BJ (cell line): Measurements from ENCODE around the gene RTN4RL1. TPM values are rescaled to one million over a fixed set of nuclear protein-coding genes. Genes with fewer than 3 reads are reported as not detected.

Experiments
- CTCF ChIA-PET: fragments of 350-600 bp; formaldehyde crosslinking; extraction: SDS; loops from one replicate; lab custom pipeline; 2021; ENCODE audit warnings: antibody characterized with exemption, inconsistent platforms; lab: Yijun Ruan, JAX
- POLR2A ChIA-PET: fragments of 300-600 bp; sonication (Branson Sonifier 250); formaldehyde crosslinking; extraction: SDS; loops from one replicate; lab custom pipeline; 2021; ENCODE audit warnings: antibody characterized with exemption; lab: Charles Lee
- DNase-seq: peaks from one replicate; pipeline ENCODE4 v3.0.0-alpha.2; 2011; ENCODE audit warnings: low read depth
- H3K27me3 ChIP-seq: 2 replicates; pipeline ENCODE4 v1.6.0; 2011; ENCODE audit warnings: low read length; ENCODE audit not compliant: control insufficient read depth, insufficient read depth
- H3K36me3 ChIP-seq: 2 replicates; pipeline ENCODE4 v1.5.1; 2011; ENCODE audit warnings: low read length; ENCODE audit not compliant: control insufficient read depth, insufficient read depth
- H3K4me3 ChIP-seq: 2 replicates; pipeline ENCODE4 v1.5.1; 2011; ENCODE audit warnings: low read depth, mild to moderate bottlenecking, control low read depth, low read length
- polyA plus RNA-seq: library from polyadenylated mRNA; depleted of rRNA; stranded (reverse); fragments of >200 nt; gene quantifications from 2 replicates; pipeline ENCODE4 v1.2.3, GENCODE V29; 2011
- TF ChIP-seq, protein P1 (sequence below): IDR thresholded peaks from 2 replicates; pipeline ENCODE4 v1.5.1; 2011; ENCODE audit warnings: low read depth, mild to moderate bottlenecking, control low read depth, inconsistent platforms, low read length, moderate library complexity; ENCODE audit not compliant: insufficient read depth

The RTN4RL1 gene
- polyA plus RNA-seq, 1 experiment = 0.32 TPM

DNA sequence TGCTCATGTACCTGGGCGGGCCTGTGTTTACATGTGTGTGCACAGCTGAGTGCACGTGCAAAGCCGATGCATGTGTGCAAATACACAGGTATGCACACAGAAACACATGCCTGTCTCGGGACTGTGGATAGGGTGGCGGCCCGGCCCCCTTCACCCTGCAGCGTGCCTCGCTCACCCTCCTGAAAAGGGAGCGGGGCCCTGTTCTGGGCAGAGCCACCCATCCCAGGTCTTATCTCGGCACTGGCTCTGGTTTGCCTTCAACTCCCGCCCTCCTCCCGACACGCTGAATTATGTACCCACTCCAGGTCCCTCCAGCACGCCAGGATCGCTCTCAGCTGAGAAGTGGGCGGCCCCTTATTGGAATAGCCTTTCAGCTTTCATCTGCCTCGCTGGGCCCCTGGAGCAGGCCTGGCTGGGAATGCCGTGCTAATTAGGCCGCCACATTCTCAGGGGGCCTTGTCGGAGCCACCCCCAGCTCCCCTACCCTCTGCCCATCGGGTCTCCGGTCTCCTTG, 77.8 kb downstream of the RTN4RL1 start:
- H3K27me3 ChIP-seq = no peaks in the 10 kb centered on the region
- DNase-seq = no peak
- TF ChIP-seq, protein P1, sequence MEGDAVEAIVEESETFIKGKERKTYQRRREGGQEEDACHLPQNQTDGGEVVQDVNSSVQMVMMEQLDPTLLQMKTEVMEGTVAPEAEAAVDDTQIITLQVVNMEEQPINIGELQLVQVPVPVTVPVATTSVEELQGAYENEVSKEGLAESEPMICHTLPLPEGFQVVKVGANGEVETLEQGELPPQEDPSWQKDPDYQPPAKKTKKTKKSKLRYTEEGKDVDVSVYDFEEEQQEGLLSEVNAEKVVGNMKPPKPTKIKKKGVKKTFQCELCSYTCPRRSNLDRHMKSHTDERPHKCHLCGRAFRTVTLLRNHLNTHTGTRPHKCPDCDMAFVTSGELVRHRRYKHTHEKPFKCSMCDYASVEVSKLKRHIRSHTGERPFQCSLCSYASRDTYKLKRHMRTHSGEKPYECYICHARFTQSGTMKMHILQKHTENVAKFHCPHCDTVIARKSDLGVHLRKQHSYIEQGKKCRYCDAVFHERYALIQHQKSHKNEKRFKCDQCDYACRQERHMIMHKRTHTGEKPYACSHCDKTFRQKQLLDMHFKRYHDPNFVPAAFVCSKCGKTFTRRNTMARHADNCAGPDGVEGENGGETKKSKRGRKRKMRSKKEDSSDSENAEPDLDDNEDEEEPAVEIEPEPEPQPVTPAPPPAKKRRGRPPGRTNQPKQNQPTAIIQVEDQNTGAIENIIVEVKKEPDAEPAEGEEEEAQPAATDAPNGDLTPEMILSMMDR = no peak
- ChIA-PET POLR2A (no interaction called here), CTCF (interaction anchor here (0.5 kb wide), 1 partner anchor 341 kb away, joined by 3 read pairs; no protein-coding TSS in a partner anchor)
- H3K36me3 ChIP-seq = no peaks in the 10 kb centered on the region
- H3K4me3 ChIP-seq = no peak overlapping the region

DNA sequence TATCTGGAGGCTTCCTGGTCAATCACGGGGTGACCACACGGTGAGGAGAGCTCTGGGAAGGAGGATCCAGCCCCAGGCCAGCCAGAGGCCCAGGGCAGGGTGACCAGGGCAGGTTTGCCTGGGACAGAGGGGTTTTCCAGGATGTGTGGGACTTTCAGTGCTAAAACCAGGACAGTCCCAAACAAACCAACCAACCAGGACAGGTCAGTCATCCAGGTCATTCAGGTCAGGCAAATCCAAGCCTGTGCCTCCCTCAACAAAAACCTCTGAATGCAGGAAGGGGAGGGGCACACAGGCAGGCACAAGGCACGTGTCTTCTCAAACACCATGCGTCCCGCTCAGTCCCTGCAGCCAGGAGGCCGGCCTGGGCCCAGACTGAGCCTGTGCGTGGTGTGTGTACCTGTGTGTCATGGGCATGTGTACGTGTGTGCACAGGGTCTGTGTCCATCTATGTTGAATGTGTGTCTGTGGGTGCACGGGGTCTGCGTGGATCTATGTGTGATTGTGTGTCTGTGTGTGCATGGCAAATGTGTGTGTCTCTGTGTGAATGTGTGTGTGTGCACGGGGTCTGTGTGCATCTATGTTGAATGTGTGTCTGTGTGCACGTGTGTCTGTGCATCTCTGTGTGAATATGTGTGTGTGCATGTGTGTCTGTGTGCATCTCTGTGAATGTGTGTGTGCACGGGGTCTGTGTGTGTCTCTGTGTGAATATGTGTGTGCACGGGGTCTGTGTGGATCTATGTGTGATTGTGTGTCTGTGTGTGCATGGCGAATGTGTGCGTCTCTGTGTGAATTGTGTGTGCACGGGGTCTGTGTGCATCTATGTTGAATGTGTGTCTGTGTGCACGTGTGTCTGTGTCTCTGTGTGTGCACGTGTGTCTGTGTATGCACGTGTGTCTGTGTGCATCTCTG, 78.9 kb downstream of the RTN4RL1 start:
- Histone ChIP-seq H3K4me3 (no peak overlapping the region), H3K36me3 (no peaks in the 10 kb centered on the region), H3K27me3 (no peaks in the 10 kb centered on the region)
- TF ChIP-seq, protein P1 = no peak
- CTCF ChIA-PET = interaction anchor here (0.8 kb wide), 1 partner anchor 10 kb away, joined by 4 read pairs; no protein-coding TSS in a partner anchor
- DNase-seq = no peak
- POLR2A ChIA-PET = no interaction called here

DNA sequence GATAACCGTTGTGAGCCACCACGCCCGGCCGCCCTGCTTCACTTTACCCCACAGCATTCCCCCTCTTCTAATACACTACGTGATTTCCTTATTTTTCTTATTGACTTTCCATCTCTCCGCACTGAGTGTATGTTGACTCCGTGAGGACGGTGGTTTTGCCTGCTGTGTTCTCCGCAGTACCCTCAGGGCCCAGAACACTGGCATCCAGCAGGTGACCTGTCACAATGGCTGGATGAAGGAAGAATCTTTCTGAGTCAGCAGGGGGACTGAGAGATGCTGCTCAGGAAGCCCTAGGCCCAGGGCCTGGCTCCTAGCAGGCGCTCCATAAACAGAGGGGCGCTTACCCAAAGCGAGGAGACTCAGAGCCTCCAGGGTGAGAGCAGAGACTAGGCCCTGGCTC, 79.5 kb downstream of the RTN4RL1 start:
- Histone ChIP-seq H3K36me3 (no peaks in the 10 kb centered on the region), H3K27me3 (no peaks in the 10 kb centered on the region; the same call in 1 of the 2 replicates), H3K4me3 (no peak overlapping the region)
- no peak for DNase-seq
- TF ChIP-seq, protein P1 = no peak
- POLR2A ChIA-PET = no interaction called here
- CTCF ChIA-PET = interaction anchor here (0.8 kb wide), 1 partner anchor 11 kb away, joined by 4 read pairs; no protein-coding TSS in a partner anchor

DNA sequence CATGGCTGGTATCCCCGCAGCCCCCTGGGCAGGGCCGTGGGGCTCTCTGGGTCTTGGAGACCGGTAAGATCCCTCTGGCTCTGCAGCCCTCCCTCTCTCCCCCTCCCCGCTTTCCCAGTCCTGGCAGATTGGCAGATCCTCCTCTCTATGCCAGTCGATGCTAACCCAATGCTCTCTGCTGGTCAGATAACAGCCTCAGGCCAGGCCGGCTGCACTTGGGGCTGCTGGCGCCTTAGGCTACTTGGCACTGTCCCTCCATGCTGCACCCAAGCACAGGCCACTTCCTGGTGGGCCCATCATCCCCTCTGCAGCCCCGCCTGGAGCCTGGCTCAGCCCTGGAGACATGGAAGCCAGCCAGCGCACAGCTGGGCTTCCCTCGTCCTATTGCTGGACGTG, 81.7 kb downstream of the RTN4RL1 start:
- DNase-seq = no peak
- Histone ChIP-seq H3K4me3 (no peak overlapping the region), H3K36me3 (no peaks in the 10 kb centered on the region), H3K27me3 (no peaks in the 10 kb centered on the region; the same call in 1 of the 2 replicates)
- POLR2A ChIA-PET = no interaction called here
- TF ChIP-seq, protein P1 = no peak
- CTCF ChIA-PET = no interaction called here
